Measurements from ENCODE around the gene ATP6V0D1.
A peak's percentile ranks its signal among the peaks of the same experiment; 100 is the strongest.
"Not testable (repeated sequence)": the region's sequence is repeated elsewhere in the genome, so short reads cannot be mapped to it uniquely, and the experiment has no call there.

Gene ATP6V0D1

DNA sequence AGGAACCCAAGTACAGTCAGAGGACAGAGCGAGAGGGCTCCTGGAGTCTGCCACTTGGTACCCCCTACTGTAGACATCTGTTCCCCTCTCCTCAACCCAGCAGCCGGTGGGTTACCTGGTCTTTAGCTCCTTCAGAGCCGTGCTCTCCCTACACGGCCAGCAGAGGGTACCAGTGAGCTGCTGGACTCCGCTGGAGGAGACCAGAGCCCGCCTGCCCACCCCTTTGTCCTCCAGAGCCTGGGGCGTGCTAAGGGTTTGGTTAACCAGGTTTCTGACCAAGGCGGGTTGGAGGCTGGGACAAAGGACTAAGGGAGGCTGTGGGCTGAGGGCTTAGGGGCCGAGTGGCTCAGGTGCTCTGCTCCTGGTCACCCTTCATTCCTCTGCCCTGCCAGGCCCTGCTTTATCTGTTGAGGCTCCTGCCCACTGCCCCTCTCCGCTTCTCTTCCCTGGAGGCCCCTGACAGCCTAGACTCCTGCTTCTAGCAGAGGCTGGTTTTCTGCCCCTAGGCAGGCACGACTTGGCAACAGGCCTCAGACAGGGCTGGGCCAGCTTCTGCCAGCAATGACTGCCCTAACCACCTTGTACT, 52.7 kb downstream of the ATP6V0D1 start:
- peak; percentile 66 for DNase-seq (ENCODE audit: low spot score)

DNA sequence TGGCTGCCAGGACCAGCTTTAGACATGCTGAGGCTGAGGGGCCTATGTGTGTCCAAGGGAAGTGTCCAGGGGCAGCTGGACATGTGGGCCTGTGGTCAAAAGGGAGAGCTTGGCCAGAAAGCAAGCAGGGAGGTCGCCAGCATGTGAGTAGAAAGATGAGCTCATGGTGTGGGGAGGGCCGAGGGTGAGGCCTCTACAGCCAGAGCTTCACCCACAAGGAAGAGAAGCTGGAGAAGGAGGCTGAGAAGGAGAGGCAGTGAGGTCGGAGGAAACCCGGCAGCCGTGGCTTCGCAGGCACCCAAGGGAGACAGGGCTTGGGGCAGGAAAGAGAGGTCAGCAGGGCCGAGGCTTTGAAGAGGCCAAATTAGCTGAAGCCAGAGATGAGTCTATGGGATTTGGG, 54.0 kb downstream of the ATP6V0D1 start:
- no peak for DNase-seq (ENCODE audit: low spot score)

DNA sequence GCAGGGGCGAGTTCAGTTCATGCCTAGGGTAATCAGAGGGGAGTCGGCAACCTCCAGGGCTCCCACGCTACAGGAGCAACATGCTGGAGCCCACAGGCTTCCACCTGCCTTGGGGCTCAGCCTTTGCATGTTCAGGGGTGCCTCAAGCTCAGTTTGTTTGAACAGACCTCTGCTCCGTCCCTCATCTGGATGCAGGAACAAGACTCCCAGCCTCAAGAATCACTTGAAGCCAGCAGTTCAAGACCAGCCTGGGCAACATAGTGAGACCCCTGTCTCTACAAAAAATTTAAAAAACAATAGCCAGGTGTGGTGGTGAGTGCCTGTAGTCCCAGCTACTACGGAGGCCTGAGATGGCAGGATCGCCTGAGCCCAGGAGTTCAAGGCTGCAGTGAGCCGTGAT, 54.9 kb downstream of the ATP6V0D1 start:
- DNase-seq (ENCODE audit: low spot score) = no peak

DNA sequence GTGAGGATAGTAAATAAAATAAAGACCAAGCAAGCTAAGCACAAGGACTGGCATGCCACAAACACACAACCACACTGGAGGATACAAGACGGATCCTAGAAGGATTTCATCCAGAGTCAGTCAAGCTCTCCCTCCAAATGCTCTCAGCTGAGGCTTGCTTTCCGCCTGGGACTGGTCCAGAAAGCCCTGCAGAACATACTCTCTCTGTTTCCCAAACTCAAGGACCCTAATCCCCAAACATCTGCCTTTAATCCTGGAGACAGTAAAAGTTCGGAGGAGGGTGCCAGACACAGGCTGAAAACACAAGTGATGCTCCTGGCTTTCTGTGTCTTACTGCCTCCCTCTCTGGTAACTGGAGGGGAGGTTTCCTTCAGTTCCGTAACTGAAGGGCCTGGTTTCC, 55.4 kb downstream of the ATP6V0D1 start:
- DNase-seq (ENCODE audit: low spot score) = no peak

DNA sequence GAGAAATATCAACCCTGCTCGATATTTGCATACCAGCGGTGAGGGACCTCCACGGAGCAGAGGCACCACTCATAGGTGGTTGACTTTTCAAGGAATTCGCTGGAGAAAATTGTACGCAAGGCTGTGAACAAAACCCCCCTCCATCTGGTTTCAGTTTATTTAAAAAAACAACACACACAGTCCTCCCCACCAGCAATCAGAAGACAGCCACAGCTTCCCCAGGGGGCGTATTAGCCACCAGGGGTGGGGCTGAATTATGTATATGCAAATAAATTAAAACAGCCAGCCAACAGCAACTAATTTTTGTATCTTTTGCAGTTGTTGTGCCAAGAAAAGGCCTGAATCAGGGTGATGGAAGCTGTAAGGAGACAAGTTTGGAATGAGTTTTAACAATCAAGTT, 55.9 kb downstream of the ATP6V0D1 start:
- no peak for DNase-seq (ENCODE audit: low spot score)

DNA sequence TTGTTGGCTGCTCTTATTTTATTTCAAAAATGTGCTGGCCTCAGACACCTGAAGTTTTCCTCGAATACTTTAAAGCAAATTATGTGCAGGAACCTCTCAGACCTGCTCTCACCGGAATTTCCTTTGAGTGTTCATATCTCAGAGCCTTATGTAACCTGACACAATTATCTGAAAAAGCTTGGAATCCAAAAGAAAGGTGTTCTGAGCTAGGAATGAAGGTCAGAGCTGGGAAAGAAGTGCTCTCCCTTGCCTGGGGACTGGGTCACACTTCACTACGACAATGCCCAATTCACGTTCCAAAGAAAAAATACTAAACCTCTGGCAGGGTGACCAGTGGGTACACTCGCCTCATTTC, 56.7 kb downstream of the ATP6V0D1 start:
- DNase-seq (ENCODE audit: low spot score) = no peak

DNA sequence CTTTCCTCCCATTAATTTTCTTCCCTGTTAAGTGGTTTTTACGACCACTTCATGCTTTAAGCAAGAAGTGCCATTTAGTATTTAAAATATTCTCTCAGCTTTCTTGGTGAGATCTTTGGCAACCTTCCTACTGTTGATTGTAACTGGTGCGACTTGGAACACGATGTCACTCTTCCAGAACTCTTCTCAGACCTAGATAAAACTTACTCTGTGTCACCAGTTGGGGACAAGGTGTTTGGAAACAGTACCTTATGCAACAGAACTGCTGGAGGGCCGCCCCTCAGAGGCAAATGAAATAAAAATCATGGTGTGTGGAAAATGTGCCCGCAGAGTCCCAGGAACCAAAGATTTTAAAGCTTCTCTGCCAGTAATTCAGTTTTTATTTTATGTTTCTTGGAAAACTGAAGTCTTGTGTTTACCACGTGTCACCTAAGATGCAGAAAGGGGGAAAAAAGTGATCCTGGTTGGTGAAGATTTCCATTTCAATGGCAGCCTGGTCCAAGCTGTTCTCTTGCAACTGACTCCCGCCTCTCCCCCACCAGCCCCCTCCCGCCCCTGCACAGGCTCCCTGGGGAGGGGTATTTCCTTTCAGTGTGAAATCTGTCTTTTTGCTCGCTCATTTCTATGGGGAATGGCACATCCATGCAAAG, 57.2 kb downstream of the ATP6V0D1 start:
- DNase-seq (ENCODE audit: low spot score) = no peak

DNA sequence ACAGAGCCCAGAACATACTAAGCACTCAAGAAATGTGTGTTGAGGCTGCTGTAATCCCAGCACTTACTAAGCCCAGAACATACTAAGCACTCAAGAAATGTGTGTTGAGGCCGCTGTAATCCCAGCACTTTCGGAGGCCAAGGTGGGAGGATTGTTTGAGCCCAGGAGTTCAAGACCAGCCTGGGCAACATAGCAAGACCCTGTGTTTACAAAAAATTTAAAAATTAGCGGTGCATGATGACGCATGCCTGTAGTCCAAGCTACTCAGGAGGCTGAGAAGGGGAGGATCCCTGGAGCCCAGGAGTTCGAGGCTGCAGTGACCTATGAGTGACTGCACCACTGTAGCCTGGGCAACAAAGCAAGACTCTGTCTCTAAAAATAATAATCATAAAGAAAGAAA, 57.9 kb downstream of the ATP6V0D1 start:
- no peak for DNase-seq (ENCODE audit: low spot score)

DNA sequence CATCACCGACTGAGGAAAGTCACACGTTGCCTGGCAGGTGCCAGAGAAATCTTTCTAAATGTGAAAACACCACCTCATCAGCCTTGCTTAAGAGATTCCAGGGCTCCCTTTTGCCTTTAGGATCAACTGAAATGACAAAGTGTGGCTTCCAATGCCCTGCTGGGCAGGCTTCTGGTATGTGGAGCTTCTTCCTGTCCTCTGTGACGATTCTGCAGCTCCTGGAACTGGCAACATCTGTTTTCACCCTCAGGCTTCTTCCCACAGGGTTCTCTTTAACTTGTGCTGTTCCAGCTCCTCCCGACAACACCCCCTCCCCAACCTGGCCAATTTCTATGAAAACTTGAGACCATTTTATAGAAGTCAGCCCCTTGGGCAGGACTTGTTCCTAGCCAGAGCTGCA, 59.9 kb downstream of the ATP6V0D1 start:
- DNase-seq (ENCODE audit: low spot score) = no peak

DNA sequence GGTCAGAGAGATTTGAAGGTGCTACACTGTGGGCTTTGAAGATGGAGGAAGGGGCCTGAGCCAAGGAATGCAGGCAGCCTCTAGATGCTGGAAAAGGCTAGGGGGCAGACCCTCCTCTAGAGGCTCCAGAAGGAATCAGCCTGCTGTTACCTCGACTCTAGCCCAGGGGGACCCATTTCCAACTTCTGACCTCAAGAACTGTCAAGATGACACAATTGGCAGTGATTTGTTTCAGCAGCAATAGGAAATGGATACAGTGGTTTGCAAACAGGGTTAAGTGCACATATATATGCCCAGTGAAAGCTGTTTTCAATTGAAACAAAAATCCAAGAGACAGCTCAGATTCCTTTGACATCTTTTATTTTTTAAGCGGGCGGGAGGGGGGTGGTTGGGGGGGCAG, 61.0 kb downstream of the ATP6V0D1 start:
- no peak for DNase-seq (ENCODE audit: low spot score)

DNA sequence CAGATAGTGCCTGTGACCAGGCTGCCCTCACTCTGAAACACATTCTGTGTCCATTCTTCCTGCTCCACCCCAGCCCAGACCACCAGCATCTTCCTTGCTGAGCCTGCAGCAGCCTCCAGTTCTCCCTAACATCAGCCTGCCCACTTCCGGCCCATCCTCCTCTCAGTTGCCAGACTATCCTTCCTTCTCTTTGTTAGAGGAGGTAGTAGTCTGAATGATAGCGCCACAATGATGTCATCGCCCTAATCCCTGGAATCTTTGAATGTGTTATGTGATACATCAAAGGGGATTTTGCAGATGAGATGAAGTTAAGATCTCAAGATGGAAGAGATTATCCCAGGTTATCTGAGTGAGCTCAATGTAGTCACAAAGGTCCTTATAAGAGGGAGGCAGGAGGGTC, 61.5 kb downstream of the ATP6V0D1 start:
- DNase-seq (ENCODE audit: low spot score) = no peak

DNA sequence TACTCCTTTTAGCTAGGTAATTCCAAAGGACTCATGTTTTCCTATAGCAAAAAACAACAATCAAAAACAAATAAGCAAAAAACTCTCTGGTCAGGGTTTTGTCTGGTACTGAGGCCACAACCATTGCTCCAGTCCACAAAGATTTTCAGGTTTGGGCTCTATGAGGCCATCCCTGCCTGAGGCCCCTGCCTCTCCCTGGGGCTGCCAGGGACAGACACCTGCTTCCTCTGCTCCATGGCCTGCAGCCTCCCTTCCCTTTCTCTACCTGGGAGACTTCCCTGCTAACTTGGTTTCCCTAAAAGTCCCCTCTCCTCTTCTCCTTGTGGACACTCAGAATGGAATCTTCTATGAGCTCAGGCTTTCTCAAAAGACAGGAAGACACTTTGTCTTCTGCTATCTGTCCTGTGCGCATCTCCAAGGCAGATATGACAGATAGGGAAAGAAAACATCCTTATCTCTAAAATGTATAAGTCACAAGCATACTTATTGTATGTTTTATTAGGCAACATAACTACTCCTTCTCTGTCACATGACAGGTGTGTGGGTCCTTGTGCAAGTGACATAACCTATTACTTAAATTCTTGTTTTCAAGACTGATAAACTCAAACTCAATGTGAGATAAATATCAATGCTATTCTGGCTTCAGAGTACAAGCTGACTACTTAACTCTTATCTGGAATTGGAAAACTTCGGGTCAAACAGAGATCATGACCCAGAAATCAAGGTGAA, 63.5 kb downstream of the ATP6V0D1 start:
- DNase-seq (ENCODE audit: low spot score) = no peak

DNA sequence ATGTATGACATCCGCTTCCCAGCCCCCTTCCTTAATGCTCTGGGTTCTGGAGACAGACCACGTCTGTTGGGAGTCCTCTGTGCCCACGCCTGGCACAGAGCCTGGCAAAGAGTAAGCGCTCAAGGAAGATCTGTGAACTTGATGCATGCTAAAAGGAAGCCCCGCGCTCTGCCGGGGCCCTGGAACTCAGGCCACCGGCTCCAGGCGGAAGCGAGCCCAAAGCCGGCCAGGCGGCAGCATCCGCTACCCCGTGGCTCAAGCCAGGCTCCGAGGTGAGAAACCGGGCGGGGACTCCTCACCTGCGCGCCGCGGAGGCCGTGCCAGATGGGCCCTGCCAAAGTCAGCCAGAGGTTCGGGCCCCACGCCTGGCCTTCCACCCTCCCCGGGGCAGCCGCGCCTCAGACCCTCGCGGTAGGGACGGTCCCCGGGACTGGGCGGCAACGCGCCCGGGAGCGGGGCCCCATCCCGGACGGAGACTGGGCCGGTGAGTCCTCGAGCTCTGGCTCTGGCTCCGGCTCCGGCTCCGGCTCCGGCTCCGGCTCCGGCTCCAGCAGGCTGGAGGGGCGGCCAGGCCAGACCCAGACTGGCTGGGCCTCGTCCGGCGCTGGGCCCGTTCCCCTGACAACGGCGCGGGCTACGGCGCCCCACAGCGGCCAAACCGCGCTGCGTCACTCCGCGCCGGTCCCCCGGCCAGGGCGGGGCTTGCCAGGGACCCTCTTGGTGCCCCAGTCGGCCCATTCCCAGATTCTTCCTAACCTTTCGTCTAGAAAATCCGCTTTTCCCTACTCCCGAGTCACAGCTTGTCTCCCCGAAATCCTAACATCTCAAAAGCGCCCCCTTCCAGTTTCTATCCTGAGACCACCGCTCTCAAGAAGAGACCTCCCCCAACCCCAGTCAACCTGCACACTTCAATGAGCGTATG, 64.8 kb downstream of the ATP6V0D1 start, which contains the start of gene ZDHHC1:
TSS of gene ZDHHC1 (minus strand) at position 606 of the 922 bp plus-strand sequence. CDS start 8,702 bp downstream, outside the sequence.
- DNase-seq (ENCODE audit: low spot score) = no peak

DNA sequence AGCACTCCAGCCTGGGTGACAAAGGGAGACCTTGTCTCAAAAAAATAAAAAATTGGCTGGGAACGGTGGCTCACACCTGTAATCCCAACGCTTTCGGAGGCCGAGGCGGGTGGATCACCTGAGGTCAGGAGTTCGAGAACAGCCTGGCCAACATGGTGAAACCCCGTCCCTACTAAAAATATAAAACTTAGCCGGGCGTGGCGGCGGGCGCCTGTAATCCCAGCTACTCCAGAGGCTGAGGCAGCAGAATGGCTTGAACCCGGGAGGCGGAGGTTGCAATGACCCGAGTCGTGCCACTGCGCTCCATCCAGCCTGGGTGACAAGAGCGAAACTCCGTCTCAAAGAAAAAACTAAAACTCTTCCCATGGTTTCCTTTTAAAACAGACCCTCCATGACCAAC, 65.5 kb downstream of the ATP6V0D1 start:
- not testable (repeated sequence) for DNase-seq (ENCODE audit: low spot score)

DNA sequence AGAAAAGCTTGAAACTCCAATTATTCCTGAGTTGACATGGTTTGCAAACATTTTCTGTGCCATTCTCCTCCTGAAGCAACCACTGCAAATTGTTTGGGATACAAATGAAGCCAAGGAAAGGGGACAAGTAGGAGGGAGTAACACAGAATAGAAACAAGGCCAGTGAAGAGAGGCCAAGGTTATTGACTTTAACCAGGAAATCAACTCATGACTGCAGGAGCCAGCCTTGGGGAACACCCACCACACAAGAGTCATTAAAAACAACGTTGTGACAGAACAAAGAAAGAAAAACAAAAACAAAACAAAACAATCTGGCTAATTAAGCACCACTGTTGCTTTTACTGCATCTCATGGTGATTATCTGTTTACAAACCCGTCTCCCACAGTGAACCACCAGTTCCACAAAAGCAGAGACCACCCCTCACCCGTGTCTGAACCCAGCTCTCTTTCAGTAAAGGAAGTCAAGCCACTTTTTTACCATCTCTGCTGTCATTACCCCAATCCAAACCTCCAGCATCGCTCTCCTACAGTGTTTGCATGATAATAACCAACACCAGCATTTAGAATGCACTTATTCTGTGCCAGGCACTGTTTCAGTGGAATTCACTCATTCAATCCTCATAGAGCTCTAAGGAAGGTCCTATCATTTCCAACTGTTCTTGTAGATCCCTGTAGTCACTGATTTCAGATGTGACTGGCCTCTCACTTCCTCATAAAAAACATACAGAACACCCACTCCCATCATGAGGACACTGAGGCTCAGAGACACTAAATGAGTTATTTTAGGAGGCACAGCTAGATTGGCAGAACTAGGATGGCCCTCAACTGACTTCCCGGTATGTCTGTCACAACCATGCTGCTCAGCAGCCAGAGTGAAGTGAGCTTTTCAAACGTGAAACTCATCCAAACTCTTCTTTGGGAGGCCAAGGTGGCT, 66.7 kb downstream of the ATP6V0D1 start:
- no peak for DNase-seq (ENCODE audit: low spot score)

DNA sequence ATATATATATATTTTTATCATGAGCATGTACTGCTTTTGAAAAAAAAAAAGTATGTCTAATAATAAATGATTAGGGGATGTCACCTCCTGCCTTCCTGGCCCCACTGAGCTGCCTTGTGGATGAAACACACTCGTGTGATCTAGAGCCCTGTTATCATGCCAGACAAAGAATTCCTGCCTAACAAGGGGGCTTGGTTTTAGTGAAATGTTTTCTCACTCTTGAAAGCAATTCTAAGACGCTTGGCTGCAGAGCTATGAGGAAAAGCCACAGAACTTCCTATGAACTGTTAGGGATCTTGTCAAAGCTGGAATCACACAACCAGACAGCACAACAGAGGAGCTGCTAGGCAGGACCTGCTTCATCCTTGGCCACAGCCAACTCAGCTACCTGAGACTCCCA, 68.7 kb downstream of the ATP6V0D1 start:
- DNase-seq (ENCODE audit: low spot score) = no peak

DNA sequence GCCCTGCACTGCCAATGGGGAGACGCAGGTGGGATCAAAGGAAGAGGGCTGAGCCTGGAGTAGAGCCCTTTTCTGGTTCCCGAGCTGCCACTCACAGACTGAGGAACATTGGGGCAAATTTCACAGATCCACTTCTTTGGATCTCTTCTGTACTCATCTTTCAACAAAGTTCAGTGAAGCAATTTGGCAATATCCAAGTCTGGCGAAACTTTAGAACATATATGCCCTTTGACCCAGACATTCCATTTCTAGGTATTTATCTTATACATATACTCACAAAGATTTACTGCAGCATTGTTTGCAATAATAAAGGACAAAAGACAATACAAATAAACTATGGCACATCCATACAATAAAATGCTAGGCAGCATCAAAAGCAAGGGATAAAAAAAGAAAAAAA, 69.6 kb downstream of the ATP6V0D1 start:
- DNase-seq (ENCODE audit: low spot score) = no peak

DNA sequence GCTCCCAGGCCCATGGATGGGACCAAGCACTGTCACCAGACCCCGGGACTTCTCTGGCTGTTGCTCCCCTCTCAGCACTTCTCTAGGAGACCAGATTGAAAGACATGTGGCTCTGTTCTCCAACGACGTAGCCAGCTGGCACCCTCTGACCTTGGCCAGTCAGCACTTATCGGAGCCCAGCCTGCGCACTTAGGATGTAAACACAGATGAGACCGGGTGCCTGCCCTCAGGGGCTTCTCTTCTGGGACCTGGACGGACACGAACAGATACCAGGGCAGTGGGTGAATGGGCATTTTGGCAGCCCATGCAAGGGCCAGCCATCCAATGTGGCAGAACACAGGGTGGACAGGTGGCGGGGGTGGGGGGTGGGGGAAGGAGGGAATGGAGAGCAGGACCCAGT, 71.3 kb downstream of the ATP6V0D1 start:
- no peak for DNase-seq (ENCODE audit: low spot score)

DNA sequence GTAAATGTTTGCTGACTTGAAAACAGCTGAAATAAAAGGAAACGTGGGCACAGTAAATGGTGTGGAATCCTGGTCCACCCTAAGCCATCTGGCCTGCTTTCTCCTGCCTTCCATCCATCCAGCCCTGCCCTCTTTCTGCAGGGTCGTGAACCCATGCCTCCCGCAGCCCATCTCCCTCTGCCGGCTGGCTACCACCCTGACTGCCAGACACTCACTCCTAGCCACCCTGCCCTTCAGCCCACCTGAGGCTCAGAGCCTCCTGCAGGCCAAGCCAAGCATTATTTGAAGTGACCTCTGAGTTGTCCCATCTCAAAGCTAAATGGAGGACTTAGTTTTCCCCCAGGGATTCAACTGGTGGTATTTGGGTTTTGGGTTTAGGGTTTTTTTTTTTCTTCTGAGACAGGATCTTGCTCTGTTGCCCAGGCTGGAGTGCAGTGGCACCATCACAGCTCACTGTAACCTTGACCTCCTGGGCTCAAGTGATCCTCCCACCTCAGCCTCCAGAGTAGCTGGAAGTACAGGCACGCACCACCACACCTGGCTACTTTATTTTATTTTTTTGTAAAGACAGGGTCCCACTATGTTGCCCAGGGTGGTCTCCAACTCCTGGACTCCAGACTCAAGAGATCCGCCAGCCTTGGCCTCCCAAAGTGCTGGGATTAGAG, 73.0 kb downstream of the ATP6V0D1 start:
- no peak for DNase-seq (ENCODE audit: low spot score)

DNA sequence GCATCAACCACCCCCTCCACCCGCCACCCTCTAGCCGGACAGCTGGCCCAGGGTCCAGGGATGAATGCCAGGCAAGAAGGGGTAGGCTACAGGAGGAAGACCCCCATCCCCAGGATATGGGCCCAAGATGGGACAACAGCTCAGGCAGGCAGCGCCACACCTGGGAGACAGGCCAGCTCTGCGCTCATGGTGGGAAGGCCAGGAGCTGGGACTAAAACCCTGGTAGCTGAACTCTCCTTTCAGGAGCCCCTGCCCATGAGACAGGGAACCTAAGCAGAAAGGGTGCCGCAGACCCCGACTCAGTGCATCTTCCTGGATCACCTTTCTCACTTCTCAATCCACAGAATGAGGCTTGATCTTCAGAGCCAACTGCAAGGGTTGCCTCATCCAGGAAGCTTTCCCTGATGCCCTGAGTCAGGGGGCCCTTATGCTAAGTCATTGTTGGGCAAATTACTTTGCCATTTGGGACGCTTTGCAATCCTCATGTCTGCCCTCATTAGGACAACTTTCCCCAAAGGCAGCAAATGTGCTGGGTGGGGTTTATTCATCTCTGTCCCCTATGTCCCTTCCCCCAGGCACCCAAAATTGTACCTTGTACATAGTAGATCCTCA, 73.7 kb downstream of the ATP6V0D1 start:
- no peak for DNase-seq (ENCODE audit: low spot score)
